ENCODE results near the gene RNF19B. TPM values are rescaled to one million over a fixed set of nuclear protein-coding genes. Genes with fewer than 3 reads are reported as not detected.

The RNF19B gene
- 13.8 and 21.4 TPM in 2 replicates for total RNA-seq

GRCh38 chr1:32964461-32965250 lies at the start of gene RNF19B:
Gene RNF19B, minus strand, starts transcription at chr1:32964809. Its CDS starts 124 bp downstream, at chr1:32964685.

GRCh38 chr1:32900956-32901822 lies 63.4 kb downstream of the RNF19B start, which contains the start of gene TMEM54:
Gene TMEM54, minus strand, starts transcription at chr1:32901389. Its CDS starts 151 bp downstream, at chr1:32901238.

Other genes starting within 250 kb of the RNF19B start
- gene YARS1, start 147.5 kb downstream of the RNF19B start, total RNA-seq = 47.1 and 57.4 TPM in 2 replicates
- gene S100PBP, start 147.2 kb downstream of the RNF19B start, total RNA-seq = 14.9 and 60.1 TPM in 2 replicates
- gene FNDC5, start 93.9 kb downstream of the RNF19B start, total RNA-seq = 0.81 and 2.7 TPM in 2 replicates
- gene HPCA, start 78.3 kb downstream of the RNF19B start, total RNA-seq = not detected in 2 replicates
- 10.0 and 24.0 TPM in 2 replicates for gene TMEM54, start 63.4 kb downstream of the RNF19B start, total RNA-seq
- 48.9 and 87.6 TPM in 2 replicates for gene AK2, start 72.1 kb upstream of the RNF19B start, total RNA-seq
- 0.16 and 0.76 TPM in 2 replicates for gene AZIN2, start 116.3 kb upstream of the RNF19B start, total RNA-seq
- gene TRIM62, start 217.2 kb upstream of the RNF19B start, total RNA-seq = 0.97 and 2.6 TPM in 2 replicates